H9 (cell line): ENCODE results near the gene PTPRR. TPM values are rescaled to one million over a fixed set of nuclear protein-coding genes. Genes with fewer than 3 reads are reported as not detected.

Experiments used
- DNase-seq: peaks from one replicate; pipeline ENCODE4 v3.0.0-alpha.2; 2017
- H2AFZ ChIP-seq: one replicate; pipeline ENCODE4 v1.6.1; 2013; ENCODE audit warnings: mild to moderate bottlenecking, low read length, control low read depth, moderate library complexity
- H2AK5ac ChIP-seq: 2 replicates; pipeline ENCODE4 v1.6.1; 2013; ENCODE audit warnings: low read length, control low read depth, mixed read lengths; ENCODE audit not compliant: insufficient read length
- H2BK120ac ChIP-seq: one replicate; pipeline ENCODE4 v1.6.1; 2013; ENCODE audit warnings: low read depth, mild to moderate bottlenecking, low read length, control low read depth, inconsistent platforms; ENCODE audit not compliant: poor library complexity, severe bottlenecking
- H2BK12ac ChIP-seq: 2 replicates; pipeline ENCODE4 v1.6.1; 2013; ENCODE audit warnings: low read length, control low read depth, mixed read lengths, low read depth; ENCODE audit not compliant: insufficient read length
- H2BK15ac ChIP-seq: 2 replicates; pipeline ENCODE4 v1.6.1; 2013; ENCODE audit warnings: low read depth, low read length, control low read depth
- H2BK20ac ChIP-seq: one replicate; pipeline ENCODE4 v1.6.1; 2013; ENCODE audit warnings: low read depth, mild to moderate bottlenecking, low read length, control low read depth, inconsistent platforms; ENCODE audit not compliant: poor library complexity, severe bottlenecking
- H2BK5ac ChIP-seq: 2 replicates; pipeline ENCODE4 v1.6.1; 2013; ENCODE audit warnings: low read length, control low read depth, mixed read lengths; ENCODE audit not compliant: insufficient read length
- H3K14ac ChIP-seq: 2 replicates; pipeline ENCODE4 v1.6.1; 2013; ENCODE audit warnings: low read length, control low read depth; ENCODE audit not compliant: insufficient read depth
- H3K18ac ChIP-seq: 2 replicates; pipeline ENCODE4 v1.6.1; 2013; ENCODE audit warnings: low read depth, mild to moderate bottlenecking, mixed read lengths, low read length, control low read depth; ENCODE audit not compliant: insufficient read length
- H3K23ac ChIP-seq: 2 replicates; pipeline ENCODE4 v1.6.1; 2013; ENCODE audit warnings: low read length, control low read depth, mixed read lengths, low read depth; ENCODE audit not compliant: insufficient read length
- H3K23me2 ChIP-seq: 2 replicates; pipeline ENCODE4 v1.6.1; 2013; ENCODE audit warnings: low read depth, mild to moderate bottlenecking, mixed read lengths, low read length, control low read depth; ENCODE audit not compliant: insufficient read length, poor library complexity, severe bottlenecking
- H3K27ac ChIP-seq: 2 replicates; pipeline ENCODE4 v1.5.1; 2013; ENCODE audit warnings: low read length, control low read depth, mixed read lengths, low read depth; ENCODE audit not compliant: insufficient read length
- H3K27me3 ChIP-seq: 2 replicates; pipeline ENCODE4 v1.6.1; 2013; ENCODE audit warnings: low read length, control low read depth, inconsistent platforms; ENCODE audit not compliant: insufficient read depth
- H3K4ac ChIP-seq: 2 replicates; pipeline ENCODE4 v1.6.1; 2013; ENCODE audit warnings: low read depth, mild to moderate bottlenecking, control low read depth, inconsistent platforms, low read length, moderate library complexity
- H3K4me1 ChIP-seq: 2 replicates; pipeline ENCODE4 v1.6.1; 2013; ENCODE audit warnings: low read length, control low read depth, inconsistent platforms; ENCODE audit not compliant: insufficient read depth
- H3K4me2 ChIP-seq: 2 replicates; pipeline ENCODE4 v1.6.1; 2013; ENCODE audit warnings: low read length, control low read depth, mixed read lengths; ENCODE audit not compliant: insufficient read length, insufficient read depth
- H3K56ac ChIP-seq: 2 replicates; pipeline ENCODE4 v1.6.1; 2013; ENCODE audit warnings: low read depth, mild to moderate bottlenecking, mixed read lengths, low read length, control low read depth; ENCODE audit not compliant: insufficient read length
- H3K79me1 ChIP-seq: 2 replicates; pipeline ENCODE4 v1.6.1; 2013; ENCODE audit warnings: low read depth, mild to moderate bottlenecking, moderate library complexity, low read length, control low read depth, inconsistent platforms; ENCODE audit not compliant: insufficient read depth, poor library complexity, severe bottlenecking
- H3K79me2 ChIP-seq: 2 replicates; pipeline ENCODE4 v1.6.1; 2013; ENCODE audit warnings: low read length, control low read depth, inconsistent platforms; ENCODE audit not compliant: insufficient read depth
- H3K9ac ChIP-seq: 2 replicates; pipeline ENCODE4 v1.6.1; 2013; ENCODE audit warnings: low read length, control low read depth, mixed read lengths; ENCODE audit not compliant: insufficient read length; ENCODE audit errors: extremely low read depth
- H3K9me3 ChIP-seq: one replicate; pipeline ENCODE4 v1.6.1; 2013; ENCODE audit warnings: low read depth, low read length, inconsistent platforms; ENCODE audit not compliant: control insufficient read depth
- H3T11ph ChIP-seq: one replicate; pipeline ENCODE4 v1.6.1; 2013; ENCODE audit warnings: mild to moderate bottlenecking, low read length, control low read depth, inconsistent platforms
- H4K20me1 ChIP-seq: one replicate; pipeline ENCODE4 v1.6.1; 2013; ENCODE audit not compliant: control insufficient read depth, insufficient read length, insufficient read depth
- H4K5ac ChIP-seq: 2 replicates; pipeline ENCODE4 v1.6.1; 2013; ENCODE audit warnings: low read depth, mild to moderate bottlenecking, mixed read lengths, low read length, control low read depth; ENCODE audit not compliant: insufficient read length
- H4K8ac ChIP-seq: replicated peaks from 2 replicates; pipeline ENCODE4 v1.6.1; 2013; ENCODE audit warnings: low read length, control low read depth, mixed read lengths, low read depth; ENCODE audit not compliant: insufficient read length
- H4K91ac ChIP-seq: 2 replicates; pipeline ENCODE4 v1.6.1; 2013; ENCODE audit warnings: low read depth, mild to moderate bottlenecking, moderate library complexity, mixed read lengths, low read length, control low read depth; ENCODE audit not compliant: insufficient read length
- H3K27ac Mint-ChIP-seq, 3 experiments: 2 replicates in 2 of 3; 3 replicates in 1 of 3; pipeline ENCODE4 v1.8.0; 2020 to 2021; ENCODE audit warnings: mixed read lengths in 3 of 3, mild to moderate bottlenecking in 1 of 3, moderate library complexity in 1 of 3
- H3K27me3 Mint-ChIP-seq: 2 replicates; pipeline ENCODE4 v1.8.0; 2021; ENCODE audit warnings: low read depth, mild to moderate bottlenecking, moderate library complexity, mixed read lengths
- H3K36me3 Mint-ChIP-seq, 3 experiments: 2 replicates in 2 of 3; 3 replicates in 1 of 3; pipeline ENCODE4 v1.8.0; 2020 to 2021; ENCODE audit warnings: low read depth in 3 of 3, mixed read lengths in 3 of 3; ENCODE audit not compliant: insufficient read depth in 1 of 3
- H3K4me1 Mint-ChIP-seq, 2 experiments: 2 replicates each; pipeline ENCODE4 v1.8.0; 2020; ENCODE audit warnings: mixed read lengths in 2 of 2
- H3K4me3 Mint-ChIP-seq, 2 experiments: 2 replicates in 1 of 2; 3 replicates in 1 of 2; pipeline ENCODE4 v1.8.0; 2020 to 2021; ENCODE audit warnings: mild to moderate bottlenecking in 2 of 2, mixed read lengths in 2 of 2, moderate library complexity in 1 of 2
- H3K9me3 Mint-ChIP-seq, 2 experiments: 2 replicates in 1 of 2; 3 replicates in 1 of 2; pipeline ENCODE4 v1.8.0; 2020; ENCODE audit warnings: mild to moderate bottlenecking in 2 of 2, mixed read lengths in 2 of 2, moderate library complexity in 1 of 2
- WGBS: extraction: QIAGEN DNeasy Blood & Tissue Kit; methylation state at CpG from one replicate; pipeline ENCODE4 v1.1.7; 2013; ENCODE audit warnings: missing lambda C conversion rate, low lambda C conversion rate, mixed read lengths; ENCODE audit not compliant: insufficient read length; ENCODE audit errors: extremely low coverage; 5-methylcytosine and 5-hydroxymethylcytosine counted together
- total RNA-seq: library from RNA; stranded (reverse); gene quantifications from 2 replicates; pipeline ENCODE4 v1.2.1, GENCODE V29; 2021
- TF ChIP-seq, protein P1 (sequence below): fragments of 200-600 bp; sonication (generic); conservative IDR thresholded peaks from 3 replicates; pipeline ENCODE4 v1.8.0; 2021; ENCODE audit warnings: antibody characterized with exemption, mild to moderate bottlenecking

The PTPRR gene
- total RNA-seq, 1 experiment from 2014 or later: 0.22 TPM

DNA sequence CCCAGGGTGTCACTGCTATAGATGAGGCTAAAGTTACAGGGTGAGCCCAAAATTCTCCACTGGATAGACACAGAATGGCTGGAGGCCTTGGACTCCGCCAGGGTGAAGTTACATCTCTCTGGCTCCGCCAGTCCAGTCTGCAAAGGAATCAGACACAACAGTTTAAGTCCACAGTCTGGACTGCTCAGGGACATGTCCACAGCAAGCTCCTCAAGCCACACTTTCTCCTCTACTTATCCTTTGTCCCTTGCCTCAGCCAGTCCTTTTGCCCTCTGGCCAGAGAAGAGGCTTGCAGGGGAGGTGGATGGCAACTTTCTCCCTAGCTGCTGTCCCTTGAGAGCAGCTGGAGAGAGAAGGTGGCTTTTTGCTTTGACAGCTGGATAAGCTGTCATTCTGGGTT, 311.3 kb downstream of the PTPRR start:
- Histone ChIP-seq H2BK20ac (no peak overlapping the region), H3K14ac (no peak overlapping the region), H3K4ac (no peak overlapping the region), H3K79me1 (no peaks in the 10 kb centered on the region), H3K23me2 (peaks cover 7% of the 10 kb centered on the region), H4K20me1 (no peaks in the 10 kb centered on the region), H3K23ac (no peak overlapping the region), H2BK5ac (no peak overlapping the region), H3K56ac (no peak overlapping the region), H3K9ac (no peak overlapping the region), H2AK5ac (no peak overlapping the region), H3K4me2 (peak overlapping the region; percentile 67), H2AFZ (no peak overlapping the region), H2BK120ac (no peak overlapping the region), H2BK12ac (no peak overlapping the region), H4K5ac (no peak overlapping the region), H3K4me1 (0 out of 2 replicates have a peak, but pooled peaks cover 2% of the 10 kb centered on the region), H2BK15ac (no peak overlapping the region), H3K27ac (no peak overlapping the region), H3T11ph (no peak overlapping the region), H4K8ac (no peak overlapping the region), H3K27me3 (peaks cover 3% of the 10 kb centered on the region; the same call in 1 of the 2 replicates), H3K9me3 (no peaks in the 10 kb centered on the region), H3K79me2 (no peaks in the 10 kb centered on the region), H4K91ac (no peak overlapping the region), H3K18ac (no peak overlapping the region)
- H3K9me3 Mint-ChIP-seq: peaks cover 3% of the 10 kb centered on the region in 2 experiments
- DNase-seq: no peak
- H3K27me3 Mint-ChIP-seq: peaks cover 32% of the 10 kb centered on the region
- H3K4me3 Mint-ChIP-seq: peak overlapping the region; percentile 78 to 90
- H3K27ac Mint-ChIP-seq: no peak overlapping the region
- TF ChIP-seq, protein P1, sequence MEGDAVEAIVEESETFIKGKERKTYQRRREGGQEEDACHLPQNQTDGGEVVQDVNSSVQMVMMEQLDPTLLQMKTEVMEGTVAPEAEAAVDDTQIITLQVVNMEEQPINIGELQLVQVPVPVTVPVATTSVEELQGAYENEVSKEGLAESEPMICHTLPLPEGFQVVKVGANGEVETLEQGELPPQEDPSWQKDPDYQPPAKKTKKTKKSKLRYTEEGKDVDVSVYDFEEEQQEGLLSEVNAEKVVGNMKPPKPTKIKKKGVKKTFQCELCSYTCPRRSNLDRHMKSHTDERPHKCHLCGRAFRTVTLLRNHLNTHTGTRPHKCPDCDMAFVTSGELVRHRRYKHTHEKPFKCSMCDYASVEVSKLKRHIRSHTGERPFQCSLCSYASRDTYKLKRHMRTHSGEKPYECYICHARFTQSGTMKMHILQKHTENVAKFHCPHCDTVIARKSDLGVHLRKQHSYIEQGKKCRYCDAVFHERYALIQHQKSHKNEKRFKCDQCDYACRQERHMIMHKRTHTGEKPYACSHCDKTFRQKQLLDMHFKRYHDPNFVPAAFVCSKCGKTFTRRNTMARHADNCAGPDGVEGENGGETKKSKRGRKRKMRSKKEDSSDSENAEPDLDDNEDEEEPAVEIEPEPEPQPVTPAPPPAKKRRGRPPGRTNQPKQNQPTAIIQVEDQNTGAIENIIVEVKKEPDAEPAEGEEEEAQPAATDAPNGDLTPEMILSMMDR: no peak
- no CpG with 5 or more reads among the region's 2 CpGs for WGBS
- H3K36me3 Mint-ChIP-seq: no peaks in the 10 kb centered on the region
- peaks cover 17 to 23% of the 10 kb centered on the region in 2 experiments for H3K4me1 Mint-ChIP-seq
